NB4 (cell line): ENCODE results near the gene RNF20.

Experiments used
- DNase-seq: peaks from one replicate; pipeline ENCODE4 v3.0.0; 2010; ENCODE audit warnings: low read depth
- H3K4me3 ChIP-seq: one replicate; pipeline ENCODE4 v1.5.1; 2011; ENCODE audit warnings: mild to moderate bottlenecking, low read depth, low read length, moderate library complexity
- CTCF ChIP-seq: IDR thresholded peaks from one replicate; pipeline ENCODE4 v1.5.1; 2012; ENCODE audit warnings: low read depth, low read length
- MAX ChIP-seq: IDR thresholded peaks from 2 replicates; pipeline ENCODE4 v1.6.1; 2011; ENCODE audit warnings: low read depth, low read length
- MYC ChIP-seq: IDR thresholded peaks from 2 replicates; pipeline ENCODE4 v1.6.1; 2011; ENCODE audit warnings: low read depth, low read length
- POLR2A ChIP-seq: IDR thresholded peaks from 2 replicates; pipeline ENCODE4 v1.6.1; 2011; ENCODE audit warnings: mild to moderate bottlenecking; ENCODE audit not compliant: insufficient read length; ENCODE audit errors: extremely low read depth

Gene RNF20

GRCh38 chr9:101524371-101524770 is 9.3 kb upstream of the RNF20 start:
- no peak for DNase-seq
- TF ChIP-seq MYC = no peak
- no peak for TF ChIP-seq POLR2A
- no peak for TF ChIP-seq CTCF
- TF ChIP-seq MAX = no peak
- H3K4me3 ChIP-seq = no peak overlapping the region

- no peak for DNase-seq
- TF ChIP-seq CTCF (no peak), MYC (no peak), MAX (no peak), POLR2A (no peak)
- H3K4me3 ChIP-seq = no peak overlapping the region
Measured at GRCh38 chr9:101527066-101527465, 6.6 kb upstream of the RNF20 start.

GRCh38 chr9:101528015-101528414 is 5.6 kb upstream of the RNF20 start:
- DNase-seq = no peak
- no peak for TF ChIP-seq MAX
- no peak for TF ChIP-seq CTCF
- no peak for TF ChIP-seq MYC
- no peak for TF ChIP-seq POLR2A
- no peak overlapping the region for H3K4me3 ChIP-seq

- DNase-seq = peak; percentile 75
- no peak overlapping the region for H3K4me3 ChIP-seq
- TF ChIP-seq CTCF (peak; percentile 56), POLR2A (no peak), MAX (no peak; the same call in 1 of the 2 replicates), MYC (no peak)
Measured at GRCh38 chr9:101530076-101530711, 3.5 kb upstream of the RNF20 start.

GRCh38 chr9:101536351-101536750 is 2.7 kb downstream of the RNF20 start:
- TF ChIP-seq POLR2A = no peak
- TF ChIP-seq CTCF = no peak
- H3K4me3 ChIP-seq = no peak overlapping the region
- DNase-seq = no peak

- no peak overlapping the region for H3K4me3 ChIP-seq
- peak; percentile 42 for DNase-seq
- no peak for TF ChIP-seq POLR2A
- no peak for TF ChIP-seq MYC
- TF ChIP-seq CTCF = no peak
- no peak for TF ChIP-seq MAX
Measured at GRCh38 chr9:101536938-101537337, 3.3 kb downstream of the RNF20 start.
